HepG2 (cell line): ENCODE measurements around the gene GINS2. TPM values are rescaled to one million over a fixed set of nuclear protein-coding genes. Genes with fewer than 3 reads are reported as not detected.

Source experiments
- ATAC-seq: fragments of 200-7000 bp; cut with Tn5 transposase; 3 replicates; pipeline ENCODE4 v1.9.1; 2020; ENCODE audit warnings: mild to moderate bottlenecking, moderate library complexity
- BruUV-seq: library from RNA; stranded (reverse); fragments of 400-500 nt; replicated peaks from 2 replicates; lab custom pipeline; 2021; lab: Mats Ljungman, UMichigan
- CTCF ChIA-PET: fragments of 300-600 bp; formaldehyde crosslinking; extraction: SDS; loops from one replicate; lab custom pipeline; 2021; ENCODE audit warnings: low total read pairs, inconsistent platforms, low intra/inter-chr PET ratio; lab: Yijun Ruan, JAX
- POLR2A ChIA-PET: fragments of 350-600 bp; sonication (Branson Sonifier 250); formaldehyde crosslinking; loops from one replicate; lab custom pipeline; 2020; ENCODE audit warnings: antibody characterized with exemption, inconsistent platforms; lab: Yijun Ruan, JAX
- DNase-seq: peaks from one replicate; pipeline ENCODE4 v3.0.0-alpha.2; 2015; ENCODE audit warnings: low spot score
- FAIRE-seq: peaks from 3 replicates; lab custom pipeline; 2011; peaks lifted over from hg19 to GRCh38; lab: Jason Lieb, UNC
- H2AFZ ChIP-seq: one replicate; pipeline ENCODE4 v1.6.1; 2011; ENCODE audit warnings: low read length, inconsistent platforms
- H3K27ac ChIP-seq: fragments of 300-600 bp; 3 replicates; pipeline ENCODE4 v1.8.0; 2011; ENCODE audit warnings: mixed run types, mild to moderate bottlenecking, mixed read lengths, low read length, inconsistent platforms; ENCODE audit not compliant: insufficient read depth; ENCODE audit errors: extremely low read length
- H3K27me3 ChIP-seq, 2 experiments: fragments of 200-600 bp in 1 of 2; 2 replicates in 1 of 2; 3 replicates in 1 of 2; pipeline versions ENCODE4 v1.6.0 to v1.8.0; 2011; ENCODE audit warnings: low read length in 2 of 2, mild to moderate bottlenecking in 2 of 2, moderate library complexity in 2 of 2, inconsistent platforms in 1 of 2; ENCODE audit not compliant: insufficient read depth in 2 of 2, control insufficient read depth in 1 of 2
- H3K36me3 ChIP-seq, 2 experiments: fragments of 200-600 bp in 1 of 2; replicated peaks in 1 of 2; 2 replicates in 1 of 2; 3 replicates in 1 of 2; pipeline versions ENCODE4 v1.5.1 to v1.8.0; 2011; ENCODE audit warnings: low read length in 2 of 2, inconsistent platforms in 1 of 2; ENCODE audit not compliant: insufficient read depth in 2 of 2, control insufficient read depth in 1 of 2
- H3K4me1 ChIP-seq: 2 replicates; pipeline ENCODE4 v1.5.1; 2012; ENCODE audit warnings: low read length, inconsistent platforms; ENCODE audit not compliant: insufficient read depth
- H3K4me2 ChIP-seq: 2 replicates; pipeline ENCODE4 v1.6.0; 2011; ENCODE audit warnings: low read depth, low read length, inconsistent platforms
- H3K4me3 ChIP-seq, 3 experiments: fragments of 200-600 bp in 1 of 3; sonication (generic), shearing (Covaris generic) in 1 of 3; replicated peaks in 1 of 3; 2 replicates each; pipeline ENCODE4 v1.5.1; 2011 to 2016; ENCODE audit warnings: low read length in 3 of 3, inconsistent platforms in 2 of 3, low read depth in 2 of 3, mild to moderate bottlenecking in 2 of 3, control low read depth in 1 of 3, mixed read lengths in 1 of 3; ENCODE audit not compliant: insufficient read depth in 1 of 3
- H3K79me2 ChIP-seq: one replicate; pipeline ENCODE4 v1.6.1; 2011; ENCODE audit warnings: low read length, inconsistent platforms; ENCODE audit not compliant: insufficient read depth
- H3K9ac ChIP-seq: 2 replicates; pipeline ENCODE4 v1.6.0; 2011; ENCODE audit warnings: mild to moderate bottlenecking, low read depth, low read length, inconsistent platforms; ENCODE audit not compliant: insufficient read depth
- H3K9me3 ChIP-seq: 2 replicates; pipeline ENCODE4 v1.5.1; 2012; ENCODE audit warnings: mild to moderate bottlenecking, low read length
- H4K20me1 ChIP-seq: 2 replicates; pipeline ENCODE4 v1.6.0; 2011; ENCODE audit warnings: inconsistent platforms, mild to moderate bottlenecking, low read length, moderate library complexity; ENCODE audit not compliant: insufficient read depth
- KLF13 ChIP-seq: sonication (generic); formaldehyde crosslinking; IDR thresholded peaks from 2 replicates; pipeline ENCODE4 v1.4.0; 2020; ENCODE audit warnings: mild to moderate bottlenecking, missing genetic modification reagents
- RBM22 ChIP-seq: fragments of 200-400 bp; formaldehyde crosslinking; optimal IDR thresholded peaks from 2 replicates; pipeline ENCODE3; 2017; ENCODE audit warnings: mild to moderate bottlenecking, low read length, moderate library complexity
- TSC22D2 ChIP-seq: sonication (generic); formaldehyde crosslinking; IDR thresholded peaks from 2 replicates; pipeline ENCODE4 v1.5.1; 2020; ENCODE audit warnings: missing genetic modification reagents, mild to moderate bottlenecking, borderline replicate concordance
- ZGPAT ChIP-seq: IDR thresholded peaks from 2 replicates; pipeline ENCODE4 v1.6.1; 2016; ENCODE audit warnings: mild to moderate bottlenecking
- ZNF260 ChIP-seq: sonication (generic); formaldehyde crosslinking; IDR thresholded peaks from 2 replicates; pipeline ENCODE4 v1.4.0; 2020; ENCODE audit warnings: missing genetic modification reagents, low read depth, mild to moderate bottlenecking, borderline replicate concordance
- WGBS: methylation state at CpG from one replicate; pipeline ENCODE4 v1.1.6; 2017; ENCODE audit warnings: low lambda C conversion rate; 5-methylcytosine and 5-hydroxymethylcytosine counted together
- in situ Hi-C: cut with HindIII; loops from 2 replicates; pipeline ENCODE4 v1.10.0; 2017; ENCODE audit warnings: low pct_unique_long_range_greater_than_20kb; ENCODE audit not compliant: extremely low pct_ligation_motif_present
- intact Hi-C: fragments of 100-400 bp; cut with micrococcal nuclease; formaldehyde crosslinking; loops from one replicate; pipeline ENCODE4 v1.10.0; 2022; ENCODE audit not compliant: unreplicated experiment
- polyA plus RNA-seq, 8 experiments: library from polyadenylated mRNA; depleted of rRNA in 3 of 8; stranded (reverse) in 7 of 8; unstranded in 1 of 8; fragments of >200 nt; fragmentation: Illumina TruSeq in 4 of 8; extraction: Trizol in 4 of 8; gene quantifications; 2 replicates each; pipeline versions ENCODE4 v1.2.1 to v1.2.3, GENCODE V29; 2011 to 2016; ENCODE audit warnings: low read depth in 4 of 8, missing spikeins in 1 of 8, mixed read lengths in 1 of 8; ENCODE audit not compliant: insufficient read depth in 1 of 8
- total RNA-seq, 5 experiments: library from RNA; depleted of rRNA; stranded (reverse); fragments of >200 nt; fragmentation: Illumina TruSeq; extraction: Trizol; gene quantifications; 2 replicates each; pipeline ENCODE4 v1.2.3, GENCODE V29; 2016; ENCODE audit warnings: low read depth in 1 of 5
- TF ChIP-seq, protein P1 (sequence below): sonication (generic); formaldehyde crosslinking; IDR thresholded peaks from 2 replicates; pipeline ENCODE4 v1.5.1; 2020; ENCODE audit warnings: missing genetic modification reagents, mild to moderate bottlenecking, borderline replicate concordance

Gene GINS2
- total and polyA plus RNA-seq, 2 of the 13 experiments (the other 11 are each of a cell fraction or from before 2014, with no cell fraction given), result 10.6 to 48.3 TPM

DNA sequence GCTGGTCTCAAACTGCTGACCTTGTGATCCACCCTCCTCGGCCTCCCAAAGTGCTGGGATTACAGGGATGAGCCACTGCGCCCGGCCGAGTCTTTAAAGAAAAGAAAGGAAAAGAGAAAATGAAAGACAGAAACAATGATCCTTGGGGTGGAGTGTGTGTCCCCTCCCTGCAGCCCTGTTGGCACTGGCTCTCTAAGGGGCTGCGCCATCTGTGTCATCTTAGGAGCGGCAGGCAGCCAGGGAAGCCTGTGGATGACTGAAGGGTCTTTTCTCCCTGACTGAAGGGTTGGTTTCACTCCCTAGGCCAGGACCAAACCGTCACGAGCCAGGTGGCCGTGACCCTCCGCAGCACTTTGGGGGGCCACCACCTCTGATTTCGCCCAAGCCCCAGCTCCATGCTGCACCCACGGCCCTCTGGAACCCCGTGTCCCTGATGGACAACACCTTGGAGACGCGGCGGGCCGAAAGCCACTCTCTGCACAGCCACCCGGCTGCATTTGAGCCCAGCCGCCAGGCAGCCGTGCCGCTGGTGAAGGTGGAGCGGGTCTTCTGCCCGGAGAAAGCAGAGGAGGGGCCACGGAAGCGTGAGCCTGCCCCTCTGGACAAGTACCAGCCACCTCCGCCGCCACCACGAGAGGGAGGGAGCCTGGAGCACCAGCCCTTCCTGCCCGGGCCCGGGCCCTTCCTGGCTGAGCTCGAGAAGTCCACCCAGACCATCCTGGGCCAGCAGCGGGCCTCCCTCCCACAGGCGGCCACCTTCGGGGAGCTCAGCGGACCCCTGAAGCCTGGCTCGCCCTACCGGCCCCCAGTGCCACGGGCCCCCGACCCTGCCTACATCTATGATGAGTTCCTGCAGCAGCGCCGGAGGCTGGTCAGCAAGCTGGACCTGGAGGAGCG, 27.7 kb downstream of the GINS2 start:
- Histone ChIP-seq H3K9me3 (no peaks in the 10 kb centered on the region), H3K9ac (no peak overlapping the region), H3K27ac (no peak overlapping the region), H3K4me1 (no peaks in the 10 kb centered on the region), H3K27me3 (no peaks in the 10 kb centered on the region), H3K4me3 (no peak overlapping the region), H3K4me2 (no peak overlapping the region), H2AFZ (no peak overlapping the region), H3K36me3 (peaks cover 63 to 97% of the 10 kb centered on the region in 2 experiments), H3K79me2 (no peaks in the 10 kb centered on the region), H4K20me1 (peaks cover 13% of the 10 kb centered on the region)
- WGBS, result 97% methylated on average over 29 of the region's 42 CpGs
- no peak for ATAC-seq
- BruUV-seq, result no TSS peak
- no peak for FAIRE-seq
- intact Hi-C loops, result no loop called here
- TF ChIP-seq, protein P1, sequence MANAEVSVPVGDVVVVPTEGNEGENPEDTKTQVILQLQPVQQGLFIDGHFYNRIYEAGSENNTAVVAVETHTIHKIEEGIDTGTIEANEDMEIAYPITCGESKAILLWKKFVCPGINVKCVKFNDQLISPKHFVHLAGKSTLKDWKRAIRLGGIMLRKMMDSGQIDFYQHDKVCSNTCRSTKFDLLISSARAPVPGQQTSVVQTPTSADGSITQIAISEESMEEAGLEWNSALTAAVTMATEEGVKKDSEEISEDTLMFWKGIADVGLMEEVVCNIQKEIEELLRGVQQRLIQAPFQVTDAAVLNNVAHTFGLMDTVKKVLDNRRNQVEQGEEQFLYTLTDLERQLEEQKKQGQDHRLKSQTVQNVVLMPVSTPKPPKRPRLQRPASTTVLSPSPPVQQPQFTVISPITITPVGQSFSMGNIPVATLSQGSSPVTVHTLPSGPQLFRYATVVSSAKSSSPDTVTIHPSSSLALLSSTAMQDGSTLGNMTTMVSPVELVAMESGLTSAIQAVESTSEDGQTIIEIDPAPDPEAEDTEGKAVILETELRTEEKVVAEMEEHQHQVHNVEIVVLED (CRISPR knock-in tag), result no peak
- TF ChIP-seq TSC22D2 (CRISPR knock-in tag) (no peak), KLF13 (no peak), ZNF260 (CRISPR knock-in tag) (no peak), RBM22 (peak; percentile 61), ZGPAT (CRISPR knock-in tag) (no peak)
- ChIA-PET POLR2A (no interaction called here), CTCF (interaction anchor here (1.8 kb wide), 1 partner anchor 57 kb away, joined by 11 read pairs; no protein-coding TSS in a partner anchor)
- no peak for DNase-seq
- in situ Hi-C loops, result no loop called here
